ENCODE data around the gene ZMAT5.
A peak's percentile ranks its signal among the peaks of the same experiment; 100 is the strongest.
"Not testable (repeated sequence)": the region's sequence is repeated elsewhere in the genome, so short reads cannot be mapped to it uniquely, and the experiment has no call there.

Gene ZMAT5

DNA sequence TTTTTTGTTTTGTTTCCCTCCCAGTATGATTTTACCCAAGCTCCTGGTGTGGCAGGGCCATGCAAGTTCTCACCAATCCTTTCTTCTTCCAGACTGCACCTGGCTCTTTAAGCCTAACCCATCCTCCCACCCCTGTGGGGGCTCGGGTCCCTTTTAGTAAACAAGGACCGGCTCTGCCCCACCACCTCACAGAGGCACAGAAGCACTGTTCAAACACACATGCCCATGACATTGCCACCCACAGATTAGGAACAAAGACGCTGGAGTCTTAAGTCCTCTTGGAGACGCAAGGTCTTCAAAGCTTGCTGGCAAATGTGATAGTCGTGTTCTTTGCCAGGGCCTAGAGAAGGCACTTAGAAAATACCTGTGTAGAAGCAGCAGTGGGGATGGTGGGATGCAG is 19.2 kb upstream of the ZMAT5 start:
- DNase-seq (ENCODE audit: low spot score) = no peak

GRCh38 chr22:29784451-29785361 is 17.9 kb upstream of the ZMAT5 start:
- no peak for DNase-seq (ENCODE audit: low spot score)

- DNase-seq (ENCODE audit: low spot score) = no peak
Observed at GRCh38 chr22:29782061-29782845, 15.4 kb upstream of the ZMAT5 start.

DNA sequence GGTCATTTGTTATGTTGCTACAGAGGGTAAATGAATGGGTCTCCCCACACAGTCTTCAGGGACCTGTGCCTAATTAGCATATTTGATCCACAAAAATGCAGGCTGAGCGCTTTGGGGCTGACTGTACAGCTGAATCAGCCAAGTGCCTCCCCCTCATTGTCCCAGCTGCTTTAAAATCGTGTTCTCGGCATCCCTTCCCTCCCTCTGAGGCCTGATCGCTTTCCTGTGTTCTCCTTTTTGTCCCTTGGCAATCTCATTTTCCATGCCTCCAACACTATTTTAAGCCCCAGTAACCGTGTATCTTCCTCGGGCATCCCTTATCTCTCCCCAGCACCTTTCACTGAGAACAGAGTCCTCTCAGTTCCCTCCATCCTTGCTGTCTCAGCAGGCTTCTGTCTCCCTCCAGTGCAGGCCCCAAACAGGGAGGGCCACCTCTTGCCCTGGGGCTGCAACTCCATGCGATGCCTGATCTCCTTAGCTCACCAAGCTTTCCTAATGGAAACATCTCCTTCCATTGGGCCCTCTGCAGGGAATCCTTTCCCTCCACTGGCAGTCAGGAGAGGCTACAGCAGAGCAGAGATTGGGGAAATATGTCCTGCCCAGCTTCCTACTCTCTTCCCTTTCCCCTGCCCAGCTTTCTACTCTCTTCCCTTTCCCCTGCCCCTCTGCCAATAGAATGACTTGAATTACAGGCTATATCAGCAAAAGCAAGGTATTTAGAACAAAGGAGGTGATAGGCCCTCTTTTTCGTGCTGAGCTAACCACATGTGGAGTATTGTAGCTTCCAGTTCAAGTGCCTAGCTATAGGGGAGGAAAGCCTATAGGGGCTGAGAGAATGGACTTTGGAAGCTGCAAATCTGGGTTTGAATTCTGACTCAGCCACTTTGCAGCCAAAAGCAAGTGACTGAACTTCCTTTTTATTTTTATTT is 14.2 kb upstream of the ZMAT5 start:
- DNase-seq (ENCODE audit: low spot score) = no peak

GRCh38 chr22:29780220-29780619 is 13.4 kb upstream of the ZMAT5 start:
- DNase-seq (ENCODE audit: low spot score) = no peak

DNA sequence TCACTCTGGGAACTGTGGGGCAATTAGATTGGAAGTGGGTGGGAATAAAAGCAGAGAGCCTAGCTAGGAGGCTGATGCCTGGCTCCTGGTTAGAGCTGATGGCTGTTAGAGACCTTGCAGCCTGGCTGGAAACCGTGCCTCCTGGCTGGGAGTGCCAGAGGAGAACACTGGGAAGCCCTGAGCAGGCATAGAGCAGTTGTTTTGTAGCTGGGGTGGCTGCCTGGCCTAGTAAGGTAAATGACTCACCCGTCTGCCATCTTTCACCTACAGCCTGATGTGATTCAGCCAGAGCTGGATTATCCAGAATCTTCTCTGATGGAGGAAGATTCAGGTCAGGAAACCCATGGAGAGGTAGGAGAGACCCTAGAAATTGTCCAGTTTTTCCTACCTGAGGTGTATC is 6.4 kb upstream of the ZMAT5 start:
- DNase-seq (ENCODE audit: low spot score) = no peak

- no peak for DNase-seq (ENCODE audit: low spot score)
Observed at GRCh38 chr22:29772170-29772641, 5.4 kb upstream of the ZMAT5 start.

- DNase-seq (ENCODE audit: low spot score) = no peak
Observed at GRCh38 chr22:29769723-29770321, 3.0 kb upstream of the ZMAT5 start.

DNA sequence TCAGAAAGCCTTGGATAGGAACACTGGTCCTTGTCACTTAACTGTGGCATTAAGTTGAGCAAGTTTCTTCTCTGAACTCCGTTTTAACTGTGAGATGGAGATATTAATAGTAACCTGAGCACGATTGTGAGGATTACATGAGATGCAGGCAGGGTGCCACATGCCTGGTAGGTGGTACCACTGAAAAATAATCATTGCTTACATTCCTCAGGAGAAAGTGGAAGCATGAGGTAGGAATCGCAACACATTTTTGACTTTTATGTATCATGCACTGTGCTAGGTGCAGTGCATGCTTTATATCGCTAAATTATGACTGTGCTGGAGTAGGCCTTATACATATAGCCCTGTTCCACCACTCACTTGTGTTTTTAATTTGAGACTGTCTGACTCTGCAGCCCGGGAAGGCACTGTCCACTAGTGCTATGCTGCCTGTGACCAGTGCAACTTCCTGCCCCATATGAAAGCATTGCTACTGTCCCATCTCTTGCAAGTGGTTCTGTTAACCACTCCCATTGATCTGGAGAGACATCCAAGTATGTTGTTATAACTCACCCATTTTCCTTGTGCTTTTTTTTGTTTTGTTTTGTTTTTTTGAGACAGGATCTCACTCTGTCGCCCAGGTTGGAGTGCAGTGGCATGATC is 1.4 kb upstream of the ZMAT5 start:
- no peak for DNase-seq (ENCODE audit: low spot score)

DNA sequence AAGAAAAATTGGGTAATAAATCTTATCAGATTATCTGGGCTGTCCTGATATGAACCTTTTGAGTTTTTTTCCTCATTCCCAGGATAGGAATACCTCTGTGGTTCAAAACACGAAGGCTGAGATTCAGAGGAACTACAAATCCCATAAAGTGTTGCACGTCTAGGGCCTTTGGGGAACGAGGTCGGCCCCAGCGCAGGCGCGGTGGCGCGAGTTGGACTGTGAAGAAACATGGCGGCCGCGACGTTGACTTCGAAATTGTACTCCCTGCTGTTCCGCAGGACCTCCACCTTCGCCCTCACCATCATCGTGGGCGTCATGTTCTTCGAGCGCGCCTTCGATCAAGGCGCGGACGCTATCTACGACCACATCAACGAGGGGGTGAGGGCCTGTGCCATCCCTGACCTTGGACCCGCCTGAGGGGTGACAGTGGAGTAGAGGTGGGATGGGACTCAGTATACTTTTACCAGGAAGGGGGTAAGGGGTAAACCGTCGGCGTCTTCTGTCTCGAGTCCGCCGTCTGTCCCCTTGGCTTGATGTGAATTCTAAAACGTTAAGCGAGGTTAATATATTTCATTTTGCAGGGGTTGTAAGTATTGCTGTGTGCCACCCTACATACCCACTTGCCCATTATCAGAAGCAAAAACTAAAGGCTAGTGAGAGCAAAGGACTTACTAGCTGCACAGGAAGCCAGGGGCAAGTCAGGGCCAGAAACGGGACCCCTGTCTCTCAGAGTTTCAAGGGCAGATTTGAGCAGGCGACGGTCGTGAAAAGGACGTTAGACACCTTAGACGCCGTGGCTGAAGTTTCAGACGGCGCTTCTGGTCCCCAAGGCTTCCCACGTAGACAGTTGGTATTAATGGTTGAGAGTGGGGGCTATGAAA is 604 bp upstream of the ZMAT5 start, which contains the start of gene UQCR10:
TSS of gene UQCR10 (plus strand) at position 199 of the 881 bp plus-strand sequence. CDS start at position 229, 30 bp downstream.
- peak; percentile 83 for DNase-seq (ENCODE audit: low spot score)

DNA sequence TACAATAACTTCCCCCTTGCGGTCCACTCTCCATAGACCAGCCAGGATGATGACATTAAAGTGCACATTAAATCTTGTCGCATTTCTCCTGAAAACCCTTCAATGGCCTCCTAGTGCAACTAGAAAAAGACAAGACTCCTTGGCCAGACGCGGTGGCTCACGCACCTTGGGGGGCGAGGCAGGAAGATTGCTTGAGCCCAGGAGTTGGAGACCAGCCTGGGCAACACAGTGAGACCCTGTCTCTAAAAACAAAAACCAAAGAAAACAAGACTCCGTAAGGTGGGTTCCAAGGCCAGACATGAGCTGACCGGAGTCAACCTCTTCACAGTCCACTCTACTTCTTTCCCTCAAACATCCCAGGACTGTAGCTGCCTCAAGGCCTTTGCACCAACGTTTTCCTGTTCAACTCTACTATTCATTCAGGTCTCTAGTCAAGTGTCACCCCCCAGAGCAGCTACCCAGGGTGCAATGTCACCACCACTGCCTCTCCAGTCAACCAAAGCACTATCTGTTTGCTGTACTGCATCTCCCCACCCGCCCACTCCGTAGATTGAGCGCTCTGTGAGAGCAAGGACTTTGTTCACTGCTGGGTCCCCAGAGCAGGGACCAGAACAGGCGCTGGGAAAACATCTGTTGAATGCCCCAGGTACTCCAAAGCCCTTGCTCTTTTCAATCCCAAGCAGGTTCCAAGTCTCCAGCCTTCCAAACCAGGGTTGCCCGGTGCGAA is 739 bp downstream of the ZMAT5 start:
- peak; percentile 47 for DNase-seq (ENCODE audit: low spot score)

GRCh38 chr22:29762263-29762662 is 4.5 kb downstream of the ZMAT5 start:
- DNase-seq (ENCODE audit: low spot score) = no peak

DNA sequence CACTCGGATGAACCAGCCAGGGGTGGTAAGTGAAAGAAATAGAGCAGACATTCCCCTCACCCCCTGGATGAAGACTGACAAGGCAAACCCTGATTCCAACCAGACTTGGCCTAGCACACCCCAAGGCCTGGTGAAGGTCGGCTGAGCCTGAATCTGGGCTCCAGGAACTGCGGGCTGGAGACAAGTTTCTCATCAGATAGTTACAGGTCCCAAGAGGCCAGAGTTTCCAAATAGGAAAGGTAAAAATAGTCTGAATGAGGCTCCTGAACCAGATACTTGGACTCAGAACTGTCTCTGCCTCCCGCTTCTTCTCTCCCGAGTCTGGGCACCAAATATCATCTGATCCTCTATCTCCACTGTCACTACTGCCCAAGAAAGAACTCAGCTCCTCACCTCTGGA is 7.8 kb downstream of the ZMAT5 start:
- no peak for DNase-seq (ENCODE audit: low spot score)

GRCh38 chr22:29758068-29758622 is 8.7 kb downstream of the ZMAT5 start:
- DNase-seq (ENCODE audit: low spot score) = no peak

DNA sequence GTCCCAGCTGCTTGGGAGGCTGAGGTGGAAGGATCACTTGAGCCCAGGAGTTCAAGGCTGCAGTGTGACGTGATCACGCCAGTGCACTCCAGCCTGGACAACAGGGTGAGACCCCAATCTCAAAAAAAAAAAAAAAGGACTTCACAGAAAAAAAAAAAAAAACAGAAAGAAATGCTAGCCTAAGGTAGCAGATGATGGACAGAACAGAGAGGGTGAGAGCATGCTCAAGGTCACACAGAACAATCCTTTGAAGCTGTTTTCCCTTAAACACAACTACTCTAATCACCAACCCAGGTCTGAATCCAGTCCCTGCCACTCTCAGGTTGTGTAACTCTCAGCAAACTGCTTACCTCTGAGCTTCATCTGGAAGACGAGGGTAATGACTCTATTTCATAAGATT is 9.7 kb downstream of the ZMAT5 start:
- no peak for DNase-seq (ENCODE audit: low spot score)

GRCh38 chr22:29756341-29756740 is 10.5 kb downstream of the ZMAT5 start:
- DNase-seq (ENCODE audit: low spot score) = no peak

DNA sequence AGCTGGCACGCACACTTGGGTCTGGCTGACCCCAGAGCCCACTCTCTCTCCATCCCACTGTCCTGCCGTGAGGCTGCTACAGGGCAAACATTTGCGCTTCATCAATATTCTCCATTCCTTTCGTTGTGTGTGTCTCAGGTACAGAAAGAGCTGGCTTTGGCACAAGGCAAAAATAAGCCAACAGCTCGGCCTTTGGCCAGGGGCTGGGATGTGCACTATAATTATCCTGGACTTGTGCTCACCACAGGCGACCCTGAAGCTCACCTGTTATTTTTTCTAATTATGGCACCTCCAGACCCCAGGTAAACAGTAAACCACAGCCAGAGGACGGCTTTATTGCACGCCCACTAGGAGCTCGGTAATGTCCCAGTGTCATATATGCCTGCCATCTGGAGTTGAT is 10.9 kb downstream of the ZMAT5 start:
- no peak for DNase-seq (ENCODE audit: low spot score)

GRCh38 chr22:29754658-29755395 is 12.0 kb downstream of the ZMAT5 start:
- DNase-seq (ENCODE audit: low spot score) = not testable (repeated sequence)

All from HuH-7.5 (cell line).